CD4-positive, alpha-beta T cell treated with Interleukin-4 for 1 hour (primary cell): ENCODE results near the gene LMX1B.

Experiments
- DNase-seq, 2 donors: peaks; one replicate each; pipeline ENCODE4 v3.0.0-alpha.2; 2020 to 2022

Gene LMX1B

DNA sequence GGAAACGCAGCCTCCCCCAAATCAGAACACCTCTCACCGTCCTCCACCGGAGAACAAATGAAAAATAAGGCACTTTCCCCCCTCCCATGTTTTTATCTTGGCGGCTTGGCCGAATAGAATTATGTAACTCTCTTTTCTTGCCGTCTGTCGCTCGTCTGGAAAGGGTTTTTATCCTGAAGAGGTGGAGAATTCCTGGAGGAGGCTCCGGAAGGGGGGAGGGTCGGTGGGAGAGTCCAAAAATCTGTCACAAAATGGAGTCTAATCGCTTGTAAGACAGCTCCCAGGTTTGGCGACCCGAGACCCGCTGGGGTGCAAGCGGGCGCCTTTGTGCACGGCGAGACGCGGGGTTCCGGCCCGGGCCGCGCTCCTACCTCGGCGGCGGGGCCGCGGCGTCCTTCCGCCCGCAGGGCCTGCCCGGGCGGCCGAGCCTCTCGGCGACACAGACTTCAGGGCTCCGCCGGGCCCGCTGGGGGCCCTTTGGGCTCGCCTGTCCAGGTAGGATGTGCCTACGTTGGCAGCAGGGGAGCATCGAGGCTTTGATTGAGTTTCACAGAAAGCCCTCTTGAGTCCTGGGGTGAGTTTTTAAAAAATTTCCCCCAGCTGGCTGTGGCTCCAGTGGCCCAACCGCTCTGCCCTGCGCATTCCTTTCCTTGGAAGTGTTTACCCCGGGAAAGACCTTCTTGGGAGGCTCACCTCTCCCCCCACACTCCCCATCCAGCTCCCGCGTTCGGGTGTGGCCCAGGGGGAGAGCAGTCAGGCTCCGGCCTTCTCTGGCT, 5.0 kb downstream of the LMX1B start:
- no peak for DNase-seq

DNA sequence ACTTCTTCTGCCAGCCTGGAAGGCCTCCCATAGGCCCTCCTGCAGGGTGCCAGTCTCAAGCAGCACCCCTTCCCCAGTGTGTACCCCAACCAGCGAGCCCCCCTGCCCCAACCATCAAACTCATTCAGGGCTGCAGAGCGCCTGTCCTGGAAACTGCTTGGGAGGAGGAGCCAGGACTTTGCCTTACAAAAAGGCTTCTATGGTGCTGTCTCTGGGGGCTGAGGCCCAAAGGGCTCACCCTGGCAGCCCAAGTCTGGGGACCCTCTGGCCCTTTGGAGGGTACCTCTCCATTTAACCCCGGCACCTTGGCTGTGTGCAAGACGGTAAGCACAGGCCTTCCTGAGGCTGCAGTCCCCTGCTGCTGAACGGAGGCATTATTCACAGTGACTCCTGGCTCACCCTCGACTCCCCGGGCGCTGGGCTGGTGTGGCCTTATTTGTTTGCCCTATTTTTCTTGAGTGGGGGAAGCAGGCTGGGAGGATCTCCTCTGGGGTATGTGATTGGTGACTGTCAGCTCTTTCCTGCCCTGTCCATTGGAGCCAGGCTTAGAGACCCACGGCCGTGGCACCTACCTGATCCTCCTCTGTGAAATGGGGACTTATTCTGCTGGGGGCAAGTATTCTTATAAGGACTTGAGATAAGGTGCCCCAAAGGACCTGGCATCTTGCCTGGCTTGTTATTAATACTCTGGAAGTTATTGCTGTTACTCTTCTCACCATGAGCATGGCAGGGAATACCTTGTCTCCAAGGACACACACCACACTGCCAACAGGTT, 5.8 kb downstream of the LMX1B start:
- no peak for DNase-seq

DNA sequence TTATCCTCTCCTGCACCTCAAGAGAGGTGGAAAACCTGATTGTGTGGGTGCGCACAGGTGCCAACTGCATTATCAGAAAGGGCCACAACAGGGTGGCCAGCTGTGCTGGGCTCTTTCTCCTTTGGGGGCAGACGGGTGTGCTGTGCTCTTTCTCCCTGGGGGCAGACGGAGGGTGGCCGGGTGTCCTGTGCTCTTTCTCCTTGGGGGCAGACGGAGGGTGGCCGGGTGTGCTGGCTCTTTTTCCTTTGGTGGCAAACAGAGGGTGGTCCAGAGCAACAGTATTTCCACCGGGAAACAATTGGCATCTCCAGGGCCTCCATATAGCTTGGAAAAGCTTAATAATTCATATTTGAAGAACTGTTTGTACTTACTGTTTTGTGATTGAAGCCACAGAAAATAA, 6.8 kb downstream of the LMX1B start:
- DNase-seq = no peak

DNA sequence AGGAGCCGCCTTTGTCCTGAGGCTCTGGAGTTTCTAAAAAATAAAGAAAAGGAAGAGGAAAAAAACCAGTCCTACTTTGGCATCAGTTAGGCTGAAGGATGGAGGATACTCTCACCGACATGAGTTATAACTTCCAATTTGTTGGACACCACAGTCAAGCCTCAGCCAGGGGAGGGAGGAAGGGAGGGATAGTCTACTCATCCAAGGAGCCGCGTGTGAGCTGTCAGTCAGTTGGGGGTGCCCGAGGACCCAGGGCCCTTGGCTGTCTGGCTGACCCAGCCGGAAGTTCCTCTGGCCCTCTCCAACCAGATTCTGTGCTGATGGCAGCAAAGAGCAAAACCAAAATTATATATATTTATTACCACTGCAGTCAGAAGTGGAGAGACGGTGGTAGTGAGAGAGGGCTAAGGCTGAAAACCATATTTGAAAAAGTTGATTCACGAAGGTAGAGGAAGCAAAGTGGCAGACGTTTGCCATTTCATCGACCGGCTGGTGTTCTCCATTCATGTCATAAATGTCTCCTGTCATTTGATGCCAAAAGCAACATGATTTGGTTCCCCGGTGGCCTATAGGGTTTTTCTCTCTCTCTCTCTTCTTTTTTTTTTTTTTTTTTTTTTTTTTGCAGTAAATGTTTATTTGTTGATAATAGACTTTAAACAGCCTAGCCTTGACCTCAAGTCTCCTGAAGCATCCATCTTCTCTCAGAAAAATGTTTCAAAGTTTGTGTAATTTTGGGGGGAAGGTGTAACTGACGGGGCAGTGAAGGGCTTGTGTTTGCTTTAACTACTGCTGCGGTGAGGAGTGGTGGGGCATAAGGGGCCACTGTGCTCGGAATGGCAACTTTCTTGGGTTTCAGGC, 7.6 kb downstream of the LMX1B start:
- DNase-seq = no peak

DNA sequence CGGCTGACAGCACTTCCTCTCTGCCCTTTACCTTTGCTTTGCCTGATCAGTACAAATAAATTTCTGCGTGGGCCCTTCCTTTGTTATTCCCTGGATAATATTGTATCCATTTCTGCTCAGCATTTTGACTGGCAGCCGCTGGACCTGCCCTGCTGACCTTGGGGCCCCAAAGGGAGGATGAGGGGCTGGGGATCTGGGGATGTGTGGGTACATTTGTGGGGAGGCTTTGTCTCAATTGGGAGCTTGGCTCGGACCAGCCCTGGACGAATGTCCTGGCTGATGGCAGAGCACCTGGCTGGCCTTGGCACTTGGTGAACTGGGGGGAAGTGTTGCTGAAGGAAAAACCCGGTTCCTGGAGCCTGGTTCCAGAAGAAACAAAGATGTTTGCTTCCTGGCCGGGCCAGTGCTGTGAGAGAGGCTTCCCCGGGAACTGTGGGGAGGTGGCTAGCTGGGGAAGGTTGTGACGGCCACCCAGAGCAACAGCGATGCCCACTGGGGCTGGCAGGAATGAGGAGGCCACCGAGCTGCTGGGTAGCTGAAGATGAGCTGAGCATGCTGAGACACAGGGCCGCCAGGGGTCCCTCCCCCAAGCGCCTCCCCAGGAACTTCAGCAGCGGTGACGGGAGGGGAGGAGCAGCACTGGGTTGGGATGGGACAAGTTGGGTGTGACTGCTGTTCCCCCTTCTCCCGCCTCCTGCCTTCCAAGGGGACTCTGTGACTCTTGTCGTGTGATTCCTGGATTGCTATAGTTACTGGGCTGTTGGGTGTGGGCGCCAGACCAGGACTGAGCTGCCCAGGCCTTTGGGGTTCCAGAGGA, 8.4 kb downstream of the LMX1B start:
- no peak for DNase-seq

DNA sequence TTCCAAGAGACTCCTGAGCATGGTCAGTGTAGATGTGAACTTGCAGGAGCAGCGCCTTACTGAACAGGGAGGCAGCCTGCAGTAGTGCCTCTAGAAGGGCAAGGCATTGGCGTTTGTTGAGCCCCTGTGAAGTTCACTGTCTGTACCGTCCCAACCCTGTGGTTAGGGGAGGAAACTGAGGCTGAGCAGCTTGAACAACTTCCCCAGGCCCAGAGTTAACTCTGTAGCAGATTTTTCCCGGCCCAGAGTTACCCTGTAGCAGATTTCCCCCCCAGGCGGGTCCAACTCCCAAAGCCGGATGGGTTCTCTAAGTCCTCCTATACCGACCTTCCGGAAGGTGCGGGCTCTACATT, 9.6 kb downstream of the LMX1B start:
- DNase-seq = no peak

DNA sequence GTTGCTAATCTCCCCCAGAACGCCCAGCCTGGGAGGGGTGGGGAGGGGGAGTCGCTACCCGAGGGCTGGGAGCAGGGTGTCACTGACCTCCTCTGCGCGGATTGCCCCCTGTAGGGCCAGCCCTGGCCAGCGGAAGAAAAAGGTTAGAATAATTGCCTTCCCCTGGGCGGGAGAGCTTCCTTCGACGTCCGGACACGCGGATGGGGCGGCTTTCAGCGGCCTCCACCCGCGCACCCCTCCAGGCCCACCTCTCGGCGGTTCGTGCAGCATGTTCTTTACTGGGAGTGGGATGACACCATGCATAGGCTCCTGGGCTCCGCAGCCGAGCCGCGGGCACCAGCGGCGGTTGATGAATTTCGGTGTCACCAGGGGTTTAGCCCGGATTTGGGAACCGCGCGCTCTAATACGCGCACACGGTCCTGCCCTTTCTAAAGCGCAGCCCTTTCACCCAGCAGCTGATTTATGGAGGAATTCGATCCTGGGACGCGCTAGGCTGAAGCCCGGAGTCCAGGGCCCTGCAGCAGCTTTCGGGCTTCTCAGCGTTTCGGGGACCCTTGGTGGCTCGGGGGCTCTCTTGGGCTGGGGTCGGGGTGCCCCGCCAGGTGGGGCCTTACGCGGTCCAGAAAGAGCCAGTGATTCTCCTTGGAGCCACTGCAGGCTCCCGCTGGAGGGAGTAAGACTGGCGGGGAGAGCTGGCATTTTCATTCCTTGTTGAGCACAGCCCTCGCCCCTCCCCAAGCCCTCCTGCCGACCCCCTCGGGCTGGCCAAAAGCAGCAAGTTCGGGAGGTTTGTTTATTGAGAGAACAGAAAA, 10.1 kb downstream of the LMX1B start:
- DNase-seq = no peak

DNA sequence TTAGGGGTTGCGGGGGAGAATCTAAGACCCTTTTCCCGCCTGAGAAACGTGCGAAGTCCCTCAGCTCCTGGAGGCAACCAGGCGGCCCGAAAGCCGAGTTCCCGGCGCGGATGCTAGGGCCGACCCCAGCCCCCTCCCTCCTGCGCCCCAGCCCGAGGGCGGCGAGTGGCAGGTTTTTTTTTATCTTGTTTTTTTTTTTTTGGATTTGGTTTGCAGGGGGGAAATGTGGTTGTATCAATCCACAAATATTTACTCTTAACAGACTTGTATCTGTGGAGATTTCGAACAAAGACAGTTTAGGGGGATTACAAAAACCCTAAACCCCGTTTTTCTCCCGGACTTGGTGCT, 10.7 kb downstream of the LMX1B start:
- DNase-seq = no peak

DNA sequence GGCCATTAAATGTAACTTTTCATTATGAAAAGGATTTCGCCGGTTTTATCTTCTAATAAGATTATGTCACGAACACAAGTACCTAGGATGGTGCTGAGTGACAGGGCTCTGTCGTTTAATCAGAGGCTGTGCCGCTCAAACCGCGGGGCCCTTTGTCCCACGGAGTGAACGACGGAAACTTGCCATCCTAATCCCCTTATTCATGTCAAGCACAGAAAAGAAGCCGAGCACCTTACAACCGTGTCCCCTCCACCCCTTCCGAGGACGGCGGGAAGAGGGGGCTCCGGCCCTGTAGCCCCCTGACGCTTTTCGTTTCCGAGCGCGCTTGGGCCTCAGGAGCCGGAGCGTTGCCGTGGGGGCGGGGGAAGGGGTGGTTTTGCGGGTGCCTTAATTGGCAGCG, 11.2 kb downstream of the LMX1B start:
- DNase-seq = no peak

DNA sequence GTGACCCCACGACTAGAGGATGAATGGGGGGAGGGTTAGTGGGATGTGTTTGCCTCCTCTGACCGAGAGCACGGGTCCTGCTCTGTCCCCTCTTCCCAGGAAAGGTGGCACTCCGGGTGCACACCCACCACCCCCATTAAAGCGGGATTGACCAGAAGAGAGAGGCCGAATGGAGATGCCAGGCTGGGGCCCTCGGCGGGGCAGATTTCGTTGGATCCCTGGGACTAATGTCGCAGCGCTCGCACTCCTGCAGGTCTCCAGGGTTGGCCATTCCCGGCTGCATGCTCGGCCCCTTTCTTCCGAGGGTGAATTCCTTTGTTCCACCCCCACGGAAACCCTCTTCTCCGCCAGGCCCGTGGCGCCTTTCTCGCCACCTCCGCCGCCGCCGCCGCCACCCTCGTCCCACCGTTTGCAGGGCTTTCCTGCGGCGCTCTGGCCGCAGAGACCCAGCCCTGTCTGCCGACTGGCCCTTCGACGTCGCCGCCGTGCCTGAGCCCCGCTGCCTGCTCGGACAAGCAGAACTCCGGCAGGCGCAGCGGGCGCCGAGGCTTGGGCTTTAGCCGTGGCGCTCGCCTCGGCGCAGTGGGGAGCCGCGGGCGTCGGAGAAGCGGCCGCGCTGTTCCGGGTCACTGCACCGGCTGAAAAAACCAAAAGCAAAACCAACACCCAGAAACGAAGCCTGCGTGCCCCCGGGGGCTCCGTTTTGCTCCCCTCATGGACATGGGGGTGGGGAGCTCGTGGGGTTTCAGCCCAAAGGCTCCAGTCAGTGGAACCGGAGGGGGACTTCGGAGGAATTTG, 11.8 kb downstream of the LMX1B start:
- no peak for DNase-seq

DNA sequence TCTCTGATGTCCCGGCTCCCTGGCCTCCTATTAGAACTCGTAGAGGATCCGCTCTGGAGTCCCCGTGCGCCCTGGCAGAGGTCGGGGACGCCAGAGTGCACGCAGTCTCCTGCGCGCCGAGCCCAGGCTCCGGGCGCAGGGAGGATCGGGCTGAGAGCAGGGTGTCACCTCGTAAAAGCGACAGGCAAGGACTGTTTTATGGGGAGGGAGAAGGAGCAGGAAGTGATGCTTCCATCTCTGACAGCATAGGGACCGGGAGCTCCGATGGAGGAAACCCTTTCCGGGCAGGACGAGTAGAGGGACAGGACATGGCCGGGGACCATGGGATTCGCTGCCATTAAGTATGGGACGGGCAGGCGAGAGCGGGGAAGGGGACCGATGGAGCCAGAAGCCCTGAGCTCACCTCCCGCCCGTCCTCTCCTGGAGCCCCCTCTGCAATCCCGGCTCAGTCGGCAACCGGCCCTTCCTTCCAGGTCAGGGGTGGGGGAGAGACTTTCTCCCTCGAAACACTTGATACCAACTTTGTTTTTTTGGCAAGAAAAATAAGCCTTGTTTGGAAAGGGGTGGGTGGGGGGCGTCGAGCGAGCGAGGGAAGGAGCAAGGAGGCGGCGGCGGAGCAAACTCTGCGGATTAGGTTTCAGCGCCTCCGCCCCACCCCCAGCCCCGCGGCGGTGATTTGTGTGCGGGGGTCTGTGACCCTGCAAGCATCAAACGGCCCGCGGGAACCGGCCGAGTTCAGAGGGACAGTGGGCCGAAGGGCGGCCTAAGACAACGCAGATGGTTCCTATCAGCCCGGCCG, 12.6 kb downstream of the LMX1B start:
- DNase-seq = no peak

DNA sequence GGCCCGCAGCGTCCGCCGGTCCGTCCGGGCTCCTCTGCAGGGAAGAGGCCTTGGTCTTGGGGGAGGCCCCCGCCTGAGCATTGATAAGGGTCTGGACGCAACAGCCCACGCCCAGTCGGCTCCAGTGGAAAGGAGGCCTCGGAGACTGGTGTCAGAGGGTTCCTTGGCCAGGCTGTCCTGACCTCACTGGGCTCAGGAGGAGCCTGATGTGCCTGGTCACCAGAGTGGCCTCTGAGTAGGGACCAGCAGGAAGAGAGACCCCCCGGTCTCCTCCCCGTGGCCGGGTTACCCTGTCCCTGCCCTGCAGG, 13.2 kb downstream of the LMX1B start:
- DNase-seq = no peak

DNA sequence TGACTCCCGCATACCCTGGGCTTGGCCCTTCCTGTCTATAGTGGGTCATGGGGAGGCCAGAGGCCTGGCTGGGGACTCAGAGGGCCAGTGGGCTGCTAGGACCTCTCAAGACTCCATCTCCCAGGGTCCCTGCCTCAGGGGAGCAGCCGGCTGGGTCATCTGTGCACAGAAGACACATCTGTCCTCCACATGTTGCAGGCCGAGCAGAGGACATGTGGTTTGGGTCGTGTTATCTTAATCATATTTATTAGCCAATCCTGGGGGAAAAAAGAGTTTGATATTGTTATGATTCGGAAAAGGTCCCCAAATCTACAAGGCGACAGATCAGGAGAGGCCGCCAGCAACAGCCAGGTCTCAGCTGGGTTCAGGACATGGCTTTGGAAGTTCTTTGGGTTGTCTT, 14.4 kb downstream of the LMX1B start:
- DNase-seq = no peak

DNA sequence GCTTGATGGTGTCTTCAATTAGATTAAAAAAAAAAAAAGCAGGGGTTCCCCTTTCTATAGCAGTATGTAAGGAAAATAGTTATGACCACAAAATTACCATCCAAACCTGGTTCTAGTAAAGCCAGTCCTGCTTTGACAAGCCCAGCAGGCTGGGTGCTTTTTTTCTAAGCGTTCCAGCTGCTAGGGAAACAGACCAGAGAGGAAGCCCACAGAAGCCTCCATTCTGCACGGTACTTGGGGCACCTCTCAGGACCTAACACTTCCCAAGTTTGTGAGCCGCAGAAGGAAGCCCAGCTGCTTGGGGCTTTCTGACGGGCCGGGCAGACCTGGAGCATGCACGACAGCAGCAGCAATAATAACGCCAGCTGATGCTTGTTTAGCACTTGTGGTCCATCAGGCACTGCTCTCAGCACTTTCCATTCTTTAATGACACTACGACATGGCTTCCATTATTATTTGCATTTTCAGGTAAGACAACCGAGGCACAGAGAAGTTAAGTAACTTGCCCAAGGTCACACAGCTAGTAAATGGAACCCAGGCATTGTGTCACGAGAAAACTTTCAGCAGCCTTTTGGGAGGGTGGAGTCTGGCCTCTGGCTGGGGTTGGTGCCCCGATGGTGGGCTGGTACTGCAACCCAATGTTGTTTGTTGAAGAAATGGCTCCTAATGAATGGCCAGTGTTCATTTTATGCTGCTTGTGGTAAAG, 15.4 kb downstream of the LMX1B start:
- no peak for DNase-seq

DNA sequence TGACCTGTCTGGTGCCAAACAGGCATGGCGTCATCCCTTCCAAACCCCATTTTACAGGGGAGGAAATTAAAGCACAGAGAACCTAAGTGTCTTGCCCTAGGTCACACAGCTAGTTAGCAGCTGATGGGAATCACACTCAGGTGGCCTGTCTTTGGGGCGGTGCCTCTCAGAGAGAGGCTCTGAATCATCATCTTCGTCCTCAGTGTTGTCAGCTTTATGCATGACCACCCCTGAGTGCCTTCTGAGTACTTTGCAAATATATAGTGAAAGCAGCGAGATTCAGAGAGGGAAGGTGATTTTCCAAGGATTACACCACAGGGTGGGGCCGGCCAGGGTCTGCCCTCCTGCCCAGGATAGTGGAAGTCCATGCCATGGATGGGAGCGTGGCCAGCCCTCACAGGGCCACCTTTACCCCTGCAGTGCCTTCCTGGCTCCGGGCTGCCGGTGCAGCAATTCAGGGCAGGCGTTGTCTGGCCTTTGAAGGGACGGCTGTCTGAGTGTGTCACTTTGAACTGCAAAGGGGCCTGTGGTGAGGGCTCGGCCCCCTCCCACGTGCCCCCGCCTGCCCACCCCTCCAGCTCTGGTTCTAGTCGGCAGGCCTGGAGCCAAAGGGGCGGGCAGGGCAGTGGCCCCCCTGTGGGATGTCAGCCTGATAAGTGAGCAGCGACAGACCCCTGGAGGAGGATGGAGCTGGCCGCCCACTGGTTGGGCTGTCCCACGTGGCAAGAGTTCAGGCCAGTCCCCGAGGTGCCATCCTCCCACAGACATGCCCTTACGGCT, 16.9 kb downstream of the LMX1B start:
- no peak for DNase-seq

DNA sequence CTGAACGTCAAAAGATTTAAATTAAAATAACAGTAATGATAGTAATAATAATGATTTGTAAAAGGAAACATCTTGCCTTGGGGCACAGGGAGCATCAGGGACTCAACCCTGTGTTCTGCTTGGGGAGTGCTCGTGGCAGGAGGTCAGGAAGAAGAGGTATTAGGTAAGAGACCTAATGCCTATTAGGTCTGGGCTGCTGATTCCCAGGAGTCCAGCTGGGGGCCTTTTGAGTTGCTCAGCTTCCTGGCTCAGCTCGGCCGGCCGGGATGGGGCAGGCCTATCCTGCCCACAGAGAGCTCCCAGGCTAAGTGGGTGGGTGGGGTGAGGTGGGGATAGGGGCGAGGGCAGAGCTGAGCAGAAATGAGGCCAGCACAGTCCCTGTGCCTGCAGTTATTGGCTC, 17.5 kb downstream of the LMX1B start:
- DNase-seq = no peak

DNA sequence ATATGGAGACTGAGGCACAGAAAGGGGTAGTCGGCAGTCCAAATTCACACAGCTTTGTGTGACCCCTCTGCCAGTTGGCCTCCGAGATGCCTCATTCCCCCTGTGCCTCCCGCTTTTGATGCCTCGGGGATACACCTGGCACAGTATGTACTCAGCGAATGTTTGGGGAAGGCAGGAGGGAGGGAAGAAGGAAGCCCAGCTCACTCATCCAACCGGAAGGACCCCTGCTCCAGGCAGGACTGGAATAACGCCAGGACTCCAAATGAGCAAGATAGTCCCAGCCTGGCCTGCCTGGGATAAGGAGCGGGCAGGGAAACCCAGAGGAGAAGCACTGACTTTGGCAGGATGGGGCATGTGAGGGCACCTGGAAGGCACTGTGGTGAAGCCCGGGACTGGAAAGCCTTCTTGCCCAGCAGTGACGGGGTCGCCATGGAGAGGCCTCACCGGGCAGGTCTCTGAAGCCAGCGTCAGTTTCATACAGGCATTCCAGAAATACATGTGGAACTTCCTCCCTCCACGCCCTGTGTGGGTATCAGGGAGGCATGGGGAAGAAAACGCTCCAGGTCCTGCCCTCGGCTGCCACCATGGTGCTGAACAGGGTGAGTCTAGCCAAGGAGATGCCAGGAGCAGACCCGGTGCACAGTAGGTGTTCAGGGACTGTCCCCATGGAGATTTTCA, 20.3 kb downstream of the LMX1B start:
- no peak for DNase-seq

DNA sequence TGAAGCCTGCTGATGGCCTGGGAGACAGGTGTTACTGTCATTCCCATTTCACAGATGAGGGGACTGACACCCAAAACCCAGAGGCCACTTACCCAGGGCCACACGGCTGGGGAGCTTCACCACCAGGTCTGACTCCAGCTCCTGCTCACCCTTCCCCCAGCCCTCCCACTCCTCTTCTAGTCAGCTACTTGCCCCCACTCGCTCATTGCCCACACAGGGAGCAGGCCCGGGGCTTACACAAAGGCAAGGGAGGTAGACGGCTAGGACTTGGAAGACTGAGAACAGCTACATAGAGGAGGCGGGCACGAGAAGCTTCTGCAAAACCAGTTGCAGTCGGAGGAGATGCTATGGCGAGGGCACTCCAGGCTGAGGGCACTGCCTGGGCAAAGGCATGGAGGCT, 21.3 kb downstream of the LMX1B start:
- DNase-seq = no peak
